GM10248 (cell line): ENCODE measurements around the gene PPP6R3.

Experiments
- CTCF ChIA-PET: fragments of 300-600 bp; sonication (Branson Sonifier 250); formaldehyde crosslinking; extraction: SDS; loops from one replicate; lab custom pipeline; 2021; ENCODE audit warnings: antibody characterized with exemption; lab: Yijun Ruan, JAX
- POLR2A ChIA-PET: fragments of 350-650 bp; sonication (Branson Sonifier 250); formaldehyde crosslinking; extraction: SDS; loops from one replicate; lab custom pipeline; 2020; ENCODE audit warnings: antibody characterized with exemption; lab: Yijun Ruan, JAX
- DNase-seq: peaks from one replicate; pipeline ENCODE4 v3.0.0; 2012; ENCODE audit errors: extremely low spot score
- TF ChIP-seq, protein P1 (sequence below): IDR thresholded peaks from 2 replicates; pipeline ENCODE4 v1.5.1; 2012; ENCODE audit warnings: mild to moderate bottlenecking, low read depth; ENCODE audit errors: extremely low read depth, missing control alignments, control extremely low read depth

Gene PPP6R3

DNA sequence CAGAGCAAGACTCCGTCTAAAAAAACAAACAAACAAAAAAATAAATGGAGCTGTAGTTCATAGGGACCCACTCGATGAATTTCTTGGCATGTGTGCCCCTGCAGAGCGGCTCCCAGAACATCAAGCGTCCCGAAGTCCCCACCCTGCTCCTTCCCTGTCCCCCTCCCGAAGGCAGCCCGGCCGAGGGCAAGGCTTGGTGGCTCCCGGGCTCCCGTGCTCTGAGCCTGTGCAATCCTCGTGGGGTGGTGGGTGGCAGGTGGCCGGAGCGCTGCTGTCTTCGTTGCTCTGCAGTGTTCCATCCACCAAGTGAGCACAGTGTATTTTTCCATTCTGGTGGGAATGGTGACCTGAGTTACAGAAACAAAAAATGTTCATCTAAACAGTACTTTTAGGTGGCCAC lies 190.2 kb downstream of the PPP6R3 start:
- ChIA-PET CTCF (no interaction called here), POLR2A (no interaction called here)
- TF ChIP-seq, protein P1, sequence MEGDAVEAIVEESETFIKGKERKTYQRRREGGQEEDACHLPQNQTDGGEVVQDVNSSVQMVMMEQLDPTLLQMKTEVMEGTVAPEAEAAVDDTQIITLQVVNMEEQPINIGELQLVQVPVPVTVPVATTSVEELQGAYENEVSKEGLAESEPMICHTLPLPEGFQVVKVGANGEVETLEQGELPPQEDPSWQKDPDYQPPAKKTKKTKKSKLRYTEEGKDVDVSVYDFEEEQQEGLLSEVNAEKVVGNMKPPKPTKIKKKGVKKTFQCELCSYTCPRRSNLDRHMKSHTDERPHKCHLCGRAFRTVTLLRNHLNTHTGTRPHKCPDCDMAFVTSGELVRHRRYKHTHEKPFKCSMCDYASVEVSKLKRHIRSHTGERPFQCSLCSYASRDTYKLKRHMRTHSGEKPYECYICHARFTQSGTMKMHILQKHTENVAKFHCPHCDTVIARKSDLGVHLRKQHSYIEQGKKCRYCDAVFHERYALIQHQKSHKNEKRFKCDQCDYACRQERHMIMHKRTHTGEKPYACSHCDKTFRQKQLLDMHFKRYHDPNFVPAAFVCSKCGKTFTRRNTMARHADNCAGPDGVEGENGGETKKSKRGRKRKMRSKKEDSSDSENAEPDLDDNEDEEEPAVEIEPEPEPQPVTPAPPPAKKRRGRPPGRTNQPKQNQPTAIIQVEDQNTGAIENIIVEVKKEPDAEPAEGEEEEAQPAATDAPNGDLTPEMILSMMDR, result no peak
- DNase-seq, result no peak

DNA sequence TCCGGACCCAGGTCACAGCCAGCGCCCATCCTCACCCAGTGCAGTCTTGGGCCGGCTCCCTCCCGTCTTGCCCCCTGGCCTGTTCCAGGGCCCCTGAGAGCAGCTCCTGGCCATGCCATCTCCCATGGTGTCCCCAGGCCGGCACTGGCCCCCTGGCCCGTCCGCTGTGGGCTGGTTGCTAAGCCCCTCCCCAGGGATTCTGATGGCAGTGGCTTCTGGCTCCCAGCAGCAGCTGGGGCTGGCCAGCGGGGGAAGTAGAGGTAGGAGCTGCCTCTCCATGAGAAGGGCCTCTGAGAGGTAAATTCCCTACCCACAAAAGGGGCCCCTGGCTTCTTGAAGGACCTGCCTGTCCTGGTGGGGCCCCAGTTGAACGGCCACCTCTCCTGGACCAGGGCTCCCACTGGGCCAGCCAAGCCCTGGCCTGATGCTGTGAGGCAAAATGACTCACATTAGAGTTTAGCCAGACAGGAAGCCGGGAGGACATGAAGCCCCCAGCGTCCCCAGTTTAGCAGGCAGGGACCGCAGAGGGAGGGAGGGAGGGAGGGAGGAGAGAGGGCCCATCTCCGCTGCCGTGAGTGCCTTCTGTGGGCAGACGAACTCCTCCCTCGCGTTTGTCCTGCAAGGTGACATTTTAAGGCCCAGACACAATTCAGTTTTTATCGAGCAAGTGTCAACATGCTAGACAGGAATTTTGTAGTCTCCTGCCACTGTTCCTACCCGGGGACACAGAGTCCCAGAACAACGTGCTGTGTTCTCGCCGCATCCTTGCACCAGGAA lies 190.8 kb downstream of the PPP6R3 start:
- TF ChIP-seq, protein P1, result no peak
- POLR2A ChIA-PET, result no interaction called here
- CTCF ChIA-PET, result no interaction called here

DNA sequence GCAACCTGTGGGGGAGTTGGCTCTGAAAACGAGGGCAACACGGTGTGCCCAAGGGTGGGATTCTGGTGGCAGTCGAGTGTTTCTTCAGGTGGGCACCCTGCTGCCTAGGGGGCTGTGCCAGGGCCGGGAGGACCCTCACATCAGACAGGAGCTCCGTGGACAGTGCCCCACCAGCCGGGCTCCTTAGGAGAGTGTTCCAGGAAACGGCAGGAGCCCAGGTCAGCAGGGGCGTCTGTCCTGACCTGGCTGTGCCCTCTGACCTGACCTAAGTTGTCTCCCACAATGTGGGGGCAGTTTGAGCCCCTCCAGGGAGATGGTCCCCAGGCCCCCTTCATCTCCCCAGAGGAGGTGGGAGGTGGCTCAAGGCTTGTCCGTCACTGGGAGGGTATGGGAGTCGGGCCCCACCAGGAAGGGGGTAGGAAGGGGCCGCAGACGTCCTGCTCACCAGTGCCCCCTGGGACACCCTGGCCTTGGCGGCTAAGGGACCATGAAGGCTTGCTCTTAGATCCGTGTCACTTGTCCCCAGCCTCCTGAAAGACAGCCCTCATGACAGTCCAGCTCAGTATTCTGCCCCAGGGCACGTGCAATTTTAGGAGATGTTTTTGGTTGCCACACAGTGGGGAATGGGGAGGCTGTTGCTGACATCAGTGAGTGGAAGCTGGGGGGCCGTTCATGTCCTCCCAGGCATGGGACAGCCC lies 191.6 kb downstream of the PPP6R3 start:
- ChIA-PET POLR2A (no interaction called here), CTCF (no interaction called here)
- no peak for DNase-seq
- TF ChIP-seq, protein P1, result no peak

More for the DNA sequence above, 190.8 kb downstream of the PPP6R3 start:
- DNase-seq, result no peak

DNA sequence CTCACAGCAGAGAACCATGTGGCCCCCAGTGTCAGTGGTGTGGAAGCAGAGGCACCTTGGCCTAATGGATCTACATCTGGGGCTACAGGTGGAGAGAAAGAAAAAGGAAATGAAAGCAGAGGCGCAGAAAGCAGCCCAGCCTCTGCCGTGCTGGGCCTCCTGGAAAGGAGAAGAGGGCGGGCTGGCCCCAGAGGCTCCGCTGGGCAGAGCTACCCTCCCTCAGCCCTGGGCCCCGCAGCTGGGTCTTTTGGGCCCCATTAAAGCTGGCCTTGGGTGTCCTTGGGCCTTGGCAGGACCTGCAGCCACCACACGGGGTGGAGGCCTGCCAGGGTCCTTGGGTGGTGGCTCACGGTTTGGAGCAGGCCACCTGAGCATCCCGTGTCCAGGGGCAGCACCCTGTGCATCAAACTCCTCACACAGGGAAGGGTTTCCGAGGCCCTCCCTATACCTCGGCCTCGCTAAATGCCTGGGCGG lies 192.2 kb downstream of the PPP6R3 start:
- CTCF ChIA-PET, result no interaction called here
- POLR2A ChIA-PET, result no interaction called here
- TF ChIP-seq, protein P1, result no peak
- DNase-seq, result peak; percentile 45

DNA sequence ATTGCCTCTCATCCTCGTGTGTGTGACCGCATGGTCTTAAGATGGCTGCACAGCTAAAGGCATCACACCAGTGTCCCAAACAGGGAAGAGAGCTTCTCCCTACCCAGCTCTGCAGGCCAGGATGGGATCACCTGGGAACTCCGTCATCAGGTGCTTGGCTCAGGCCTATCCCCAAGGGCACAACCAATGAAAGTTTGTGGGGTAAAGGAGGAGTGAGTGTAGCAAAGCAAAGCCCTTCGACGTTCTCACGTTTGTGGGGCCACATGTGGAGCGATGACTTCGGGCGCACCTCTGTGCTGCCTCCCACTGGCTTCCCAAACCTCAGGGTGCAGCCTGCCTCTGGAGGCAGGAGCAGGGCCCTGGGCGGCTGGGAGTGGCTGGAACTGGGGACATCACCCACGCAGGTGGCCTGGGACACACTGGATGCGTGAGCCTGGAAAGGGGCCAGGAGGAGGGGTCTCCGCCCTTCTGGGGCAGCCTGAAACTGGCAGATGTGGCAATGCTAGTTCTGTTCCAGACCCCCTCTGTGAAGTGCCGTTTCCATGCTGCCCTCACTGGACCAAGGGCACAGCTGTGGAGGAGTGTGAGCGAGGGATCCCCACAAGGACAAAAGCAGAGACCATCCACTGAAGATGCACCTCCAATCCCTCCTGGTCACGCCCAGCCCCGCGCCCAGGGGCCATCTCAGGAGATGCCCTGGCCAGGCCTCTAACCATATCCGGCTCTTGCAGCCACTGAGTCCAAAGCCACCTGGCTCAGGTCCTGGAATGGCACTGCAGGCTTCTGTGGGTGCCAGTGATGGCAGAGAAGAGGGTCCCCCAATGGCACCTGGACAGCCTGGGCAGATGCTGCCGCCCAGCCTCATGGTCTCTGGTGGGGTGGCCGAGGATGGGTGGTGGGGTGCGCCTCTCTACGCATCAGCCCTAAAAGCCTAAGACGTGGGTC lies 193.2 kb downstream of the PPP6R3 start:
- ChIA-PET CTCF (no interaction called here), POLR2A (no interaction called here)
- DNase-seq, result no peak
- TF ChIP-seq, protein P1, result no peak

DNA sequence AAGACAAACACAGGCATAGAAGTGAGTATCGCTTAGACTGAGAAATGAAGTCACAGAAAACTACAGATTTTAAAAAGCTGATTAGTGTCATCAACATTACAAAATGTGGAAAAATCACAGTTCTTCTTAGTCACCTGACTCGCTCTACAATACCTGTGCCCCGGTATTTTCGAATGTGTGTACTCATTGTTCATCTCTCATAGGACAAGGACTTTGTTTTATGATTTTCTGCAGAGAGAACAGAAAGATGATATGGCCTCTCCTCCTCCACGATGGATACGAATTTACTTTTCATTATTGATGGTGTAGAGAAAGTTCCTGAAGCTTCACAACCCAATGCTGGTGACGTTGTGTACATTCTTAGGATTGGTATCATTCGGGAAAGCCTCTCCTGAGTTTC lies 194.4 kb downstream of the PPP6R3 start:
- ChIA-PET CTCF (no interaction called here), POLR2A (no interaction called here)
- TF ChIP-seq, protein P1, result no peak
- no peak for DNase-seq
